ENCODE results near the gene CLDN6.

GRCh38 chr16:2983706-2984136 is 34.3 kb downstream of the CLDN6 start:
- TF ChIP-seq EZH2 (IDR thresholded peaks at IDR 0.05; ENCODE audit: insufficient read depth, poor library complexity, severe bottlenecking) (no peak), EZH2phosphoT487 (IDR thresholded peaks at IDR 0.05; ENCODE audit: insufficient read depth, low read depth) (no peak)
